SK-N-SH (cell line): Measurements from ENCODE around the gene SORL1.

Source experiments
- CTCF ChIP-seq: fragments of 200-600 bp; sonication (generic); IDR thresholded peaks from 2 replicates; pipeline ENCODE4 v1.6.1; 2017; ENCODE audit warnings: antibody characterized with exemption, mild to moderate bottlenecking, moderate library complexity
- EP300 ChIP-seq, 2 experiments: IDR thresholded peaks; 2 replicates each; pipeline versions ENCODE4 v1.4.0 to v1.6.1; 2012; ENCODE audit warnings: borderline replicate concordance in 1 of 2, low read depth in 1 of 2, low read length in 1 of 2
- GABPA ChIP-seq: IDR thresholded peaks from 2 replicates; pipeline ENCODE4 v1.4.0; 2012; ENCODE audit warnings: low read depth, mild to moderate bottlenecking
- NRF1 ChIP-seq: IDR thresholded peaks from 2 replicates; pipeline ENCODE4 v1.6.1; 2012; ENCODE audit warnings: low read depth, mild to moderate bottlenecking, low read length
- POLR2AphosphoS5 ChIP-seq: IDR thresholded peaks from 2 replicates; pipeline ENCODE4 v1.6.1; 2012; ENCODE audit warnings: low read depth, low read length
- RAD21 ChIP-seq: IDR thresholded peaks from 2 replicates; pipeline ENCODE4 v1.6.1; 2012; ENCODE audit warnings: mild to moderate bottlenecking, low read length
- RCOR1 ChIP-seq: fragments of 150-350 bp; IDR thresholded peaks from 2 replicates; pipeline ENCODE4 v1.6.1; 2017; ENCODE audit warnings: antibody characterized with exemption, low read length
- SMC3 ChIP-seq: IDR thresholded peaks from 2 replicates; pipeline ENCODE4 v1.6.1; 2012; ENCODE audit warnings: low read depth, low read length, improper control_type of control experiment
- TCF12 ChIP-seq: IDR thresholded peaks from 2 replicates; pipeline ENCODE4 v1.4.0; 2012
- ZBTB33 ChIP-seq: IDR thresholded peaks from 2 replicates; pipeline ENCODE4 v1.4.0; 2012; ENCODE audit warnings: low read depth, borderline replicate concordance

GRCh38 chr11:121449123-121449522 lies 3.0 kb upstream of the SORL1 start:
- TF ChIP-seq ZBTB33 (no peak), CTCF (no peak), SMC3 (no peak), GABPA (no peak), NRF1 (no peak), RCOR1 (no peak), EP300 (IDR thresholded peaks at IDR 0.05; ENCODE audit: borderline replicate concordance in 1 of 2, low read depth in 1 of 2, low read length in 1 of 2) (no peak), TCF12 (no peak), RAD21 (no peak), POLR2AphosphoS5 (no peak)
